Measurements from ENCODE around the gene ALDH5A1.

The ALDH5A1 gene

GRCh38 chr6:24535210-24535609 is 40.4 kb downstream of the ALDH5A1 start (continued):
- no peak for TF ChIP-seq AEBP2 (tag by site-specific recombination; IDR thresholded peaks at IDR 0.05; ENCODE audit: borderline replicate concordance)
- TF ChIP-seq ZNF366 (tag by site-specific recombination; conservative IDR thresholded peaks at IDR 0.05): no peak
- TF ChIP-seq ZNF660 (tag by site-specific recombination; IDR thresholded peaks at IDR 0.05): no peak
- TF ChIP-seq FEZF1 (tag by site-specific recombination; IDR thresholded peaks at IDR 0.05): no peak
- no peak for TF ChIP-seq ZNF121 (tag by site-specific recombination; IDR thresholded peaks at IDR 0.05)

- H3K27ac ChIP-seq (ENCODE audit: extremely low read depth, low read depth, low read length): no peak overlapping the region
- peaks cover 0 to 15% of the 10 kb centered on the region in 2 experiments; a peak in 1 of 3 replicates for H3K36me3 ChIP-seq (ENCODE audit: control insufficient read depth in 2 of 2, insufficient read depth in 1 of 2, low read length in 2 of 2)
- H3K9me3 ChIP-seq (ENCODE audit: control insufficient read depth, insufficient read depth, low read depth, low read length): no peaks in the 10 kb centered on the region
- POLR2A ChIA-PET: no interaction called here
- H3K4me1 ChIP-seq (ENCODE audit: control insufficient read depth, insufficient read depth, low read length): peaks cover 10% of the 10 kb centered on the region; the same call in 1 of the 2 replicates
- no peak overlapping the region for H3K4me3 ChIP-seq (ENCODE audit: low read depth, low read length)
- CTCF ChIA-PET: interaction anchor here (0.6 to 3.9 kb wide), 7 partner anchors 13 to 130 kb away, joined by 3 to 23 read pairs (median 6); no protein-coding TSS in a partner anchor
- TF ChIP-seq ZNF629 (tag by site-specific recombination; IDR thresholded peaks at IDR 0.05): 0 out of 2 replicates have a peak, but pooled peaks have one; percentile 16
- peak; percentile 96 for TF ChIP-seq OSR2 (tag by site-specific recombination; IDR thresholded peaks at IDR 0.05)
- TF ChIP-seq ZIC2 (tag by site-specific recombination; IDR thresholded peaks at IDR 0.05): peak; percentile 83
- no peak for TF ChIP-seq ZNF223 (tag by site-specific recombination; IDR thresholded peaks at IDR 0.05)
- TF ChIP-seq, protein P1, sequence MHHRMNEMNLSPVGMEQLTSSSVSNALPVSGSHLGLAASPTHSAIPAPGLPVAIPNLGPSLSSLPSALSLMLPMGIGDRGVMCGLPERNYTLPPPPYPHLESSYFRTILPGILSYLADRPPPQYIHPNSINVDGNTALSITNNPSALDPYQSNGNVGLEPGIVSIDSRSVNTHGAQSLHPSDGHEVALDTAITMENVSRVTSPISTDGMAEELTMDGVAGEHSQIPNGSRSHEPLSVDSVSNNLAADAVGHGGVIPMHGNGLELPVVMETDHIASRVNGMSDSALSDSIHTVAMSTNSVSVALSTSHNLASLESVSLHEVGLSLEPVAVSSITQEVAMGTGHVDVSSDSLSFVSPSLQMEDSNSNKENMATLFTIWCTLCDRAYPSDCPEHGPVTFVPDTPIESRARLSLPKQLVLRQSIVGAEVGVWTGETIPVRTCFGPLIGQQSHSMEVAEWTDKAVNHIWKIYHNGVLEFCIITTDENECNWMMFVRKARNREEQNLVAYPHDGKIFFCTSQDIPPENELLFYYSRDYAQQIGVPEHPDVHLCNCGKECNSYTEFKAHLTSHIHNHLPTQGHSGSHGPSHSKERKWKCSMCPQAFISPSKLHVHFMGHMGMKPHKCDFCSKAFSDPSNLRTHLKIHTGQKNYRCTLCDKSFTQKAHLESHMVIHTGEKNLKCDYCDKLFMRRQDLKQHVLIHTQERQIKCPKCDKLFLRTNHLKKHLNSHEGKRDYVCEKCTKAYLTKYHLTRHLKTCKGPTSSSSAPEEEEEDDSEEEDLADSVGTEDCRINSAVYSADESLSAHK (tag by site-specific recombination; IDR thresholded peaks at IDR 0.05): 0 out of 2 replicates have a peak, but pooled peaks have one; percentile 29
- peak; percentile 63; the same call in 1 of the 2 replicates for TF ChIP-seq WT1 (tag by site-specific recombination; IDR thresholded peaks at IDR 0.05)
- peak; percentile 85 for TF ChIP-seq GLIS1 (tag by site-specific recombination; IDR thresholded peaks at IDR 0.05)
- TF ChIP-seq PRDM1 (tag by site-specific recombination; IDR thresholded peaks at IDR 0.05): 0 out of 2 replicates have a peak, but pooled peaks have one; percentile 11
- TF ChIP-seq, protein P2, sequence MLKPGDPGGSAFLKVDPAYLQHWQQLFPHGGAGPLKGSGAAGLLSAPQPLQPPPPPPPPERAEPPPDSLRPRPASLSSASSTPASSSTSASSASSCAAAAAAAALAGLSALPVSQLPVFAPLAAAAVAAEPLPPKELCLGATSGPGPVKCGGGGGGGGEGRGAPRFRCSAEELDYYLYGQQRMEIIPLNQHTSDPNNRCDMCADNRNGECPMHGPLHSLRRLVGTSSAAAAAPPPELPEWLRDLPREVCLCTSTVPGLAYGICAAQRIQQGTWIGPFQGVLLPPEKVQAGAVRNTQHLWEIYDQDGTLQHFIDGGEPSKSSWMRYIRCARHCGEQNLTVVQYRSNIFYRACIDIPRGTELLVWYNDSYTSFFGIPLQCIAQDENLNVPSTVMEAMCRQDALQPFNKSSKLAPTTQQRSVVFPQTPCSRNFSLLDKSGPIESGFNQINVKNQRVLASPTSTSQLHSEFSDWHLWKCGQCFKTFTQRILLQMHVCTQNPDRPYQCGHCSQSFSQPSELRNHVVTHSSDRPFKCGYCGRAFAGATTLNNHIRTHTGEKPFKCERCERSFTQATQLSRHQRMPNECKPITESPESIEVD (tag by site-specific recombination; IDR thresholded peaks at IDR 0.05): peak; percentile 98
- TF ChIP-seq GLI2 (tag by site-specific recombination; IDR thresholded peaks at IDR 0.05; ENCODE audit: borderline replicate concordance, low read depth): 0 out of 2 replicates have a peak, but pooled peaks have one; percentile 35
- TF ChIP-seq, protein P3, sequence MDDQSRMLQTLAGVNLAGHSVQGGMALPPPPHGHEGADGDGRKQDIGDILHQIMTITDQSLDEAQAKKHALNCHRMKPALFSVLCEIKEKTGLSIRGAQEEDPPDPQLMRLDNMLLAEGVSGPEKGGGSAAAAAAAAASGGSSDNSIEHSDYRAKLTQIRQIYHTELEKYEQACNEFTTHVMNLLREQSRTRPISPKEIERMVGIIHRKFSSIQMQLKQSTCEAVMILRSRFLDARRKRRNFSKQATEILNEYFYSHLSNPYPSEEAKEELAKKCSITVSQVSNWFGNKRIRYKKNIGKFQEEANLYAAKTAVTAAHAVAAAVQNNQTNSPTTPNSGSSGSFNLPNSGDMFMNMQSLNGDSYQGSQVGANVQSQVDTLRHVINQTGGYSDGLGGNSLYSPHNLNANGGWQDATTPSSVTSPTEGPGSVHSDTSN (CRISPR knock-in tag; IDR thresholded peaks at IDR 0.05): no peak
- no peak for TF ChIP-seq ZNF23 (tag by site-specific recombination; IDR thresholded peaks at IDR 0.05; ENCODE audit: borderline replicate concordance)
- peak; percentile 67 for TF ChIP-seq IKZF3 (tag by site-specific recombination; IDR thresholded peaks at IDR 0.05)
- no peak for TF ChIP-seq ZNF202 (tag by site-specific recombination; IDR thresholded peaks at IDR 0.05; ENCODE audit: borderline replicate concordance)
- no peak for TF ChIP-seq CTCF (tag by site-specific recombination; IDR thresholded peaks at IDR 0.05)
- peak; percentile 34; the same call in 1 of the 2 replicates for TF ChIP-seq ZNF596 (tag by site-specific recombination; IDR thresholded peaks at IDR 0.05)
- TF ChIP-seq, protein P4, sequence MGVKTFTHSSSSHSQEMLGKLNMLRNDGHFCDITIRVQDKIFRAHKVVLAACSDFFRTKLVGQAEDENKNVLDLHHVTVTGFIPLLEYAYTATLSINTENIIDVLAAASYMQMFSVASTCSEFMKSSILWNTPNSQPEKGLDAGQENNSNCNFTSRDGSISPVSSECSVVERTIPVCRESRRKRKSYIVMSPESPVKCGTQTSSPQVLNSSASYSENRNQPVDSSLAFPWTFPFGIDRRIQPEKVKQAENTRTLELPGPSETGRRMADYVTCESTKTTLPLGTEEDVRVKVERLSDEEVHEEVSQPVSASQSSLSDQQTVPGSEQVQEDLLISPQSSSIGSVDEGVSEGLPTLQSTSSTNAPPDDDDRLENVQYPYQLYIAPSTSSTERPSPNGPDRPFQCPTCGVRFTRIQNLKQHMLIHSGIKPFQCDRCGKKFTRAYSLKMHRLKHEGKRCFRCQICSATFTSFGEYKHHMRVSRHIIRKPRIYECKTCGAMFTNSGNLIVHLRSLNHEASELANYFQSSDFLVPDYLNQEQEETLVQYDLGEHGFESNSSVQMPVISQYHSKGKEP (tag by site-specific recombination; IDR thresholded peaks at IDR 0.05): peak; percentile 80
- peak; percentile 53; the same call in 1 of the 2 replicates for TF ChIP-seq ZNF843 (tag by site-specific recombination; IDR thresholded peaks at IDR 0.05)
- TF ChIP-seq BCL11B (tag by site-specific recombination; IDR thresholded peaks at IDR 0.05; ENCODE audit: low read depth): peak; percentile 48; the same call in 1 of the 2 replicates
- TF ChIP-seq ZNF580 (tag by site-specific recombination; IDR thresholded peaks at IDR 0.05): peak; percentile 47; the same call in 1 of the 2 replicates
- 0 out of 2 replicates have a peak, but pooled peaks have one; percentile 43 for TF ChIP-seq ZSCAN30 (tag by site-specific recombination; IDR thresholded peaks at IDR 0.05)
- TF ChIP-seq FEZF1 (tag by site-specific recombination; IDR thresholded peaks at IDR 0.05): peak; percentile 84
Observed at GRCh38 chr6:24536466-24536865, 41.7 kb downstream of the ALDH5A1 start.

Measured in HEK293 (cell line).